ENCODE measurements around the gene AUTS2. TPM values are rescaled to one million over a fixed set of nuclear protein-coding genes. Genes with fewer than 3 reads are reported as not detected.

AUTS2 gene
- total and polyA plus RNA-seq, 2 experiments from 2014 or later, result 32.0 to 91.0 TPM

DNA sequence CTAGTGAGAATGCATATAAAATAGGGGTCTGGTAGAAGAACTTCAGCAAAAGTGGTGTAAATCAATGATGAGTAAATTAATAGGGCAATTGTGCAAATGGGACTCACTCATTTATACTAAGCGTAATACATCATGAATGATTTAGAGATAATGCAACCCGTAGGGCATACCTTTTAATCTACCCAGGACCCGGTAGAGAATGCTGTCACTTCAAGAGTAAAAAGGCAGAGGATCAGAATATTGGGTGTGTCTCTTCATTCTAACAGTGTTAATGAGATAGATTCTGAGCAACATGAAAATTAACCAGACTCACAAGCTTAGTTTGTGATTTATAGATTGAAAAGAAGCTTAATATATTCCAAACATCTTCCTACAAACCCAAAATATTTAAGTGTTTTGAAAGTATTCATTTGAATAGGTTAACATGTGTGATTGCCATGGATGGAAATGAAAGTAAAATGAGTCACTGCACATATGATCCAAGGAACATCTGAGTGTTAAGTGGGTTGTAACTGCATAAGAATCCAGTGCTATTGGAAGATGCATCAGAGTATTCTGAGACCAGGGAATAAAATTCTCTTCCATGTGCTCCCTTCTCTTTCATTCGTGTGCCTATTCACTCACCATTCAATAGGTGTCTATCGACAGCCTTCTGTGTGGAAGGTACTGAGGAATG is 690.6 kb downstream of the AUTS2 start:
- Mint-ChIP-seq H3K36me3 (ENCODE audit: low read depth) (no peaks in the 10 kb centered on the region), H3K27ac (no peak overlapping the region), H3K27me3 (ENCODE audit: insufficient read depth, low read depth, poor library complexity) (no peaks in the 10 kb centered on the region), H3K4me1 (no peaks in the 10 kb centered on the region), H3K9me3 (no peaks in the 10 kb centered on the region), H3K4me3 (no peak overlapping the region)
- no peaks in the 10 kb centered on the region for H3K27me3 ChIP-seq (ENCODE audit: insufficient read depth)
- no peak overlapping the region for H3K27ac ChIP-seq (ENCODE audit: low read depth)
- H3K4me1 ChIP-seq (ENCODE audit: insufficient read depth), result no peaks in the 10 kb centered on the region
- H3K4me2 ChIP-seq, result no peak overlapping the region
- H3K36me3 ChIP-seq (ENCODE audit: insufficient read depth), result no peaks in the 10 kb centered on the region
- no peak for ATAC-seq
- H3K4me3 ChIP-seq, result no peak overlapping the region
- no peak for TF ChIP-seq ZNF114 (CRISPR knock-in tag; IDR thresholded peaks at IDR 0.05)
- TF ChIP-seq, protein P1, sequence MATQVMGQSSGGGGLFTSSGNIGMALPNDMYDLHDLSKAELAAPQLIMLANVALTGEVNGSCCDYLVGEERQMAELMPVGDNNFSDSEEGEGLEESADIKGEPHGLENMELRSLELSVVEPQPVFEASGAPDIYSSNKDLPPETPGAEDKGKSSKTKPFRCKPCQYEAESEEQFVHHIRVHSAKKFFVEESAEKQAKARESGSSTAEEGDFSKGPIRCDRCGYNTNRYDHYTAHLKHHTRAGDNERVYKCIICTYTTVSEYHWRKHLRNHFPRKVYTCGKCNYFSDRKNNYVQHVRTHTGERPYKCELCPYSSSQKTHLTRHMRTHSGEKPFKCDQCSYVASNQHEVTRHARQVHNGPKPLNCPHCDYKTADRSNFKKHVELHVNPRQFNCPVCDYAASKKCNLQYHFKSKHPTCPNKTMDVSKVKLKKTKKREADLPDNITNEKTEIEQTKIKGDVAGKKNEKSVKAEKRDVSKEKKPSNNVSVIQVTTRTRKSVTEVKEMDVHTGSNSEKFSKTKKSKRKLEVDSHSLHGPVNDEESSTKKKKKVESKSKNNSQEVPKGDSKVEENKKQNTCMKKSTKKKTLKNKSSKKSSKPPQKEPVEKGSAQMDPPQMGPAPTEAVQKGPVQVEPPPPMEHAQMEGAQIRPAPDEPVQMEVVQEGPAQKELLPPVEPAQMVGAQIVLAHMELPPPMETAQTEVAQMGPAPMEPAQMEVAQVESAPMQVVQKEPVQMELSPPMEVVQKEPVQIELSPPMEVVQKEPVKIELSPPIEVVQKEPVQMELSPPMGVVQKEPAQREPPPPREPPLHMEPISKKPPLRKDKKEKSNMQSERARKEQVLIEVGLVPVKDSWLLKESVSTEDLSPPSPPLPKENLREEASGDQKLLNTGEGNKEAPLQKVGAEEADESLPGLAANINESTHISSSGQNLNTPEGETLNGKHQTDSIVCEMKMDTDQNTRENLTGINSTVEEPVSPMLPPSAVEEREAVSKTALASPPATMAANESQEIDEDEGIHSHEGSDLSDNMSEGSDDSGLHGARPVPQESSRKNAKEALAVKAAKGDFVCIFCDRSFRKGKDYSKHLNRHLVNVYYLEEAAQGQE (IDR thresholded peaks at IDR 0.05; ENCODE audit: unreplicated experiment), result no peak
- TF ChIP-seq EZH2phosphoT487 (IDR thresholded peaks at IDR 0.05; ENCODE audit: unreplicated experiment), result no peak
- no peak for TF ChIP-seq EZH2 (IDR thresholded peaks at IDR 0.05; ENCODE audit: low read depth, unreplicated experiment)
- TF ChIP-seq POLR2AphosphoS5 (IDR thresholded peaks at IDR 0.05; ENCODE audit: low read depth), result no peak
- no peaks in the 10 kb centered on the region for H4K20me1 ChIP-seq (replicated peaks; ENCODE audit: insufficient read depth)
- H3K9me2 ChIP-seq (ENCODE audit: insufficient read depth), result no peaks in the 10 kb centered on the region
- no peak for DNase-seq (ENCODE audit: low spot score)
- no peak overlapping the region for H2AFZ ChIP-seq
- no peaks in the 10 kb centered on the region for H3K79me2 ChIP-seq (replicated peaks; ENCODE audit: insufficient read depth)
- H3F3A ChIP-seq (replicated peaks; ENCODE audit: low read depth), result no peaks in the 10 kb centered on the region

DNA sequence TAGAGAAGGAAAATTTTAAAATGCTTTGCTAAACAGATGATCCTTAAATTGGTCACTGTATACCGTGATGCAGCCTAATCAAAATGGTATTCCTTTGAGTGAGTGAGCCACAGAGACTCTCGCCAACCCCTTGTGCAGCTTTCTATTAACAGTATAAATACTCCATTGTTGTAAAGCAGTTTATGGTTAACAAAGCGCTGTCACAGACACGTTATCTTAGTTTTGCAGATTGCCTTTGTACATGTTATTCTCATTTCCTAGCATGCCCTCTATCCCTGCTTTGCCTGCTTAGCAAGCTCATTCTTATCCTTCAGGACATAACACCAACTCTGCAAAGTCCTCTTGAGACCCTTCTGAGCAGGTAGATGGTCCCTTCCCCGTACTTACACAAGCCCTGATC is 694.4 kb downstream of the AUTS2 start:
- Histone ChIP-seq H3K79me2 (replicated peaks; ENCODE audit: insufficient read depth) (no peaks in the 10 kb centered on the region), H2AFZ (no peak overlapping the region), H3K36me3 (ENCODE audit: insufficient read depth) (no peaks in the 10 kb centered on the region), H3K4me1 (ENCODE audit: insufficient read depth) (no peaks in the 10 kb centered on the region), H4K20me1 (replicated peaks; ENCODE audit: insufficient read depth) (no peaks in the 10 kb centered on the region), H3K9me2 (ENCODE audit: insufficient read depth) (peaks cover 4% of the 10 kb centered on the region; the same call in 1 of the 2 replicates), H3K4me3 (no peak overlapping the region), H3K27ac (ENCODE audit: low read depth) (no peak overlapping the region), H3K4me2 (no peak overlapping the region), H3F3A (replicated peaks; ENCODE audit: low read depth) (no peaks in the 10 kb centered on the region), H3K27me3 (ENCODE audit: insufficient read depth) (no peaks in the 10 kb centered on the region)
- Mint-ChIP-seq H3K4me3 (no peak overlapping the region), H3K9me3 (no peaks in the 10 kb centered on the region), H3K27me3 (ENCODE audit: insufficient read depth, low read depth, poor library complexity) (no peaks in the 10 kb centered on the region), H3K36me3 (ENCODE audit: low read depth) (no peaks in the 10 kb centered on the region), H3K27ac (no peak overlapping the region), H3K4me1 (no peaks in the 10 kb centered on the region)
- DNase-seq (ENCODE audit: low spot score), result no peak
- ATAC-seq, result no peak
- TF ChIP-seq, protein P1 (IDR thresholded peaks at IDR 0.05; ENCODE audit: unreplicated experiment), result no peak
- no peak for TF ChIP-seq NANOG (IDR thresholded peaks at IDR 0.05; ENCODE audit: borderline replicate concordance)
- TF ChIP-seq ZNF331 (CRISPR knock-in tag; IDR thresholded peaks at IDR 0.05; ENCODE audit: low read depth), result no peak
- no peak for TF ChIP-seq STAT1 (IDR thresholded peaks at IDR 0.05; ENCODE audit: unreplicated experiment)
- no peak for TF ChIP-seq EZH2phosphoT487 (IDR thresholded peaks at IDR 0.05; ENCODE audit: unreplicated experiment)
- no peak for TF ChIP-seq EZH2 (IDR thresholded peaks at IDR 0.05; ENCODE audit: low read depth, unreplicated experiment)
- TF ChIP-seq POLR2AphosphoS5 (IDR thresholded peaks at IDR 0.05; ENCODE audit: low read depth), result no peak
- TF ChIP-seq JUNB (IDR thresholded peaks at IDR 0.05; ENCODE audit: unreplicated experiment), result no peak
- TF ChIP-seq ZNF114 (CRISPR knock-in tag; IDR thresholded peaks at IDR 0.05), result no peak
- TF ChIP-seq CREB1 (CRISPR knock-in tag; IDR thresholded peaks at IDR 0.05; ENCODE audit: low read depth), result no peak

Data from GM23338 (cell line).